ENCODE measurements around the gene WDR64.
"Not testable (repeated sequence)": the region's sequence is repeated elsewhere in the genome, so short reads cannot be mapped to it uniquely, and the experiment has no call there.

Gene WDR64

DNA sequence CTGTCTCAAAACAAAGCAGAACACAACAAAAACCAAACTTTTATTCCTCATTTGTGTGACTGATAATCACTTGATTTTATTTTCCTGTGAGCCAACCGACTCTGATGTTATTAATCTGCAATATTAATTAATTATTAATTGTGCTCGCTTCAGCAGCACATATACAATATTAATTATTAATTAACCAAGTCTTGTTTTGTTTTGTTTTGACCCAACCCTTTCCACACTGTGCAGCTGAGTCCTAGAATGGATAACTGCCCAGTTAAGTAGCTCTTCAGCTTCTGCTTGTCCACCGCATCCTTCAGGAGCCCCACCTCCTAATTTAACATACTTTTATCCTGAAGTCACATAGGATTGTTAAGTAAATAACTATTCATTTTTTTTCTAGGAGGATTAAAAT is 148.6 kb downstream of the WDR64 start:
- no peak for DNase-seq (ENCODE audit: low spot score)

DNA sequence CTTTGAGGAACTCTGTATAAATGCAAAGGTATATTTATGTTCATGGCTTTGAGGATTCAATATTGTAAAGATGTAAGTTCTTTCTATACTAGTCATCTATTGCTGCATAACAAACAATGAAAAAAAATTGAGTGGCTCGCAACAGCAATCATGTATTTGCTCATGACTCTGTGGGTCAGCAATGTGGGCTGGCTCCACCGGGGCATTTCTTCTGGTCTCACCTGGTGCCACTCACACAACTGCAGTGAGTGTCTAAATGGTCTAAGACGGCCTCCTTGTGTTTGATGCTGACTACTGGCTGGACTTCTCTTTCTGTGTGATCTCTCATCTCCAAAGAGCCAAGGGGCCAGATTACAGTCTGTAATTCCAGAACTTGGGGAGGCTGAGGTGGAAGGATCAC is 150.8 kb downstream of the WDR64 start:
- DNase-seq (ENCODE audit: low spot score), result no peak

DNA sequence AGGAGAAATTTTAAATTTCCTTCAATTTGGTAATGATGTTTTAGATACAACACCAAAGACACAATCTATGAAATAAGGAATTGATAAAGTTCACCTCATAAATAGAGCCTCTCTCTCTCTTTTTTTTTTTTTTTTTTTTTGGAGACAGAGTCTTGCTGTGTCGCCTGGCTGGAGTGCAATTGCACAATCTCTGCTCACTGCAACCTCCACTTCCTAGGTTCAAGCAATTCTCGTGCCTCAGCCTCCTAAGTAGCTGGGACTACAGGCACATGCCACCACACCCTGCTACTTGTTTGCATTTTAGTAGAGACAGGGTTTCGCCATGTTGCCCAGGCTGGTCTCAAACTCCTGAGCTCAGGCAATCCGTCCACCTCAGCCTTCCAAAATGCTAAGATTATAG is 152.6 kb downstream of the WDR64 start:
- not testable (repeated sequence) for DNase-seq (ENCODE audit: low spot score)

DNA sequence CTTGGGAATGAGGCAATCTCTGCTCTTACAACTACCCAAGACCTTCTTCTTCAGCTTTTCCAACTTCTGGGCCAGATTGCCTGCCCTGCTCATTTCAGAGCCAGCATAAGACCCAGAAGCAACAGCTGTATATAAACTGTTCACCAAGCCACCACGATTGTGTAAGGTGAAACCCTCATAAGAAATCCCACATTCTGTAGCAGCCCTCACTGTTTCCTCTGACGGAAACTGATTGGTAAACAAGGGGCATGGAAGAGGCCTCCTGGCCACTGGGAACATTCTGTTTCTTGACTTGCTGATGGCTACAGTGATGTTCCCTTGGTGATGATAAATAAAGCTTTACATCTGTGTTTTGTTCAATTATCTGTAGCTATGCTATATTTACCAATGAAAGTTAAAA is 156.2 kb downstream of the WDR64 start:
- DNase-seq (ENCODE audit: low spot score), result no peak

DNA sequence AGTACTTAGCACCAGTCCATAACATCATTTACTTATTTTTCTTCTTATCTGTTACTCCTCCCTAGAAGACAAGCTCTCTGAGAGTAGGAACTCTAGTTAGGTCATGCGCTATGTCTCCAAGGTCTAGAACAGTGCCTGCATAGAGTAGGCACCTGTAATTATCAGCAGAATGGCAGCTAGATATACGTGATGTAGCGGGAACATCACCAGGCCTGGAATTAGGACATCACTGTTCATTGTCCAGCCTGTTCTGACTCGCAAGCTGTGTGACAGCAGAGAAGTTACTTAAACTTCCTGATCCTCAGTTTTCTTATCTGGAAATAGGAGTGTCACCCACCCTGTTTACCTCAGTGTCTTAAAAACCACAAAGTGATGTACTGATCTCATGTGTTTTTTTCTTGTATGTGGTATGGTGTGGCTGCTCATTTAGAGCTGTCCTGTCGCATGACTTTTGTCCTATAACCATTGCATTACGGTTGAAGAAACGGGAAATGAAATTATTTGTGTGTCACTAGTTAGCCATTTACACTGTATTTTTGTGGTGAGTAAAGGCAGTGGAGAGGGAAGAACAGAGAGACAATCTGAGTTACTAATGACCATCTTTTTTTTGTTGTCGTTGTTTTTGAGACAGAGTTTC is 158.8 kb downstream of the WDR64 start:
- DNase-seq (ENCODE audit: low spot score), result no peak

DNA sequence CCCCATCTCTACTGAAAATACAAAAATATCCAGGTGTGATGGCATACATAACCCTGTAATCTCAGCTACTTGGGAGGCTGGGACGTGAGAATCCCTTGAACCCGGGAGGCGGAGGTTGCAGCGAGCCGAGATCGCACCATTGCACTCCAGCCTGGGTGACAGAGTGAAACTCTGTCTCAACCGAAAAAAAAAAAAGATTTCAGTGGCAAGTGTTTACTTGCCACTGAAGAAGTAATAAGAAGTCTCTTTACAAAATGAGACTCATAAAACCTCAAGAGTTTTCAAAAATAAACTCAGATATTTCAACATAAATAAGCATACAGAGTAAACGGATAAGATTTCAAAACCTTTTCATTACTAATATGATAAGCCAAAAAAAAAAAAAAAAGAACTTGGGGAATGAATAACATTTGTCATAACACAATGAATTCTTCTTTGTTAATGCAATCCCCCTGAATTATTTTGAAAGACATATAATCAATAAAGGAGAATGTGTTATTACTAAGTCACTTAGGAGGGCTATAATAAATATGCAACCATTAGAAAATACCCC is 161.8 kb downstream of the WDR64 start:
- DNase-seq (ENCODE audit: low spot score), result no peak

DNA sequence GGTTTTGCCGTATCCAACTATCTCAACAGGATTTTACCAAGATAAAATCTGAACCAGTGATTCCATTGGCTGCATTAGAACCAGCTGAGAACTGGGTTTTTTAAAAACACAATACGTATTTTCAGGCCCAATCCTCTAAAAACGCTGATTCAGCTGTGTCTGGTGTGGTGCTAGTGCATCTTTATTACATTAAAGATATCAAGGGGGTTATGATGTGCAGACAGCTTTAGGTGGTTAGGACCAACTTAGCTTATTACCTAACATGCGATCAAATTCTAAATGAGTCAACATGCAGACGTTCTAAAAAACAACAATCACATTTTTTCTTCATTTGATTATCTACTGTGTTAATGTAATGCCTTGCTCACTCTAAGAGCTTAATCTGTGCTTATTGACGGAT is 163.9 kb downstream of the WDR64 start:
- DNase-seq (ENCODE audit: low spot score), result no peak

DNA sequence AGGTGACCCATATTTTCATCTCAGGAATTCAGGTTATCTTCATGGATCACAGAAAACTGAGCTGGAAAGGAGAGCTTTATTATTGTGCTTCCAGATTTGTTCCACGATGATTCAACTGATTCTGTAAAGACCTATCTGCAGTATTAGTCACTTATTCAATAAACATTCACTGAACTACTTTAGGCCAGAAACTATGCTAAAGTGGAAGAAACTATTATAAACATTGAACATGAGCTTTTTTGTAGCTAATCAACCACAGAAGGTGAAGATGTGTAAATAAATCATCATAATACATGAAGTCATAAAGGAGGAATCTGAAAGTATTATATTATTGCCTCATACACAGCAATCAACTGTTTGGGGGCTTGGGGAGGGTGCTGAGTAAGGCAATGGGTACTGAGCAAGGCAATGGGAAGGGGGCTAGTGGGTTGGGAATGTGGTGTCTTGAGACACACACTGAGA is 165.3 kb downstream of the WDR64 start:
- DNase-seq (ENCODE audit: low spot score), result no peak

DNA sequence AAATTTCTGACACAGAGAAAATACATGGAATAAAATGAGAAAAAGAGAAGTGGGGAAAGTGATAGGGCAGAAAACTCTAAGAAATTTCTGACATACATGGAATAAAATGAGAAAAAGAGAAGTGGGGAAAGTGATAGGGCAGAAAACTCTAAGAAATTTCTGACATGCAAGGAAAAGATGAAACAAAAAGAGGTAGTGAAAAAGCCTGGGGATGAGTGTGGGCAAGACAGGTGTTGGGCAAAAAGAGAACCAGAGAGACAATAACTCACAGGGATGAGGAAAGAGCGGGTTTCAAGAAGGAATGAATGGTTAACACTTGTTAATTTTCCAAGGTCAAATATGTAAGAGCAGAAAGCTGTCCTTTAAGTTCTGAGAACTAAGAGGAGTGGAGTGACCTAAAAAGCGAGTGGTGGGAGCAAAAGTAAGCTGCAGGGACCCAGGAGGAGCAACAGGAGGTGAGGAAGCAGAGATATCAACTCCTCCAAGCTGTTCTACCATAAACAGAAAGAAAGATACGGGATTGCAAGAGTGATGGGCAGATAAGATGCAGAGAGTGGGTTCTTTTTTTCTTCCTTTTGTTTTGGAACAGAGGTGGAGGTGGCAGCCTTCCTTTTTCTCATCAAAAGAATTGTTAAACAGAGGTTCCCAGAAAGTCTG is 166.0 kb downstream of the WDR64 start:
- DNase-seq (ENCODE audit: low spot score), result no peak

DNA sequence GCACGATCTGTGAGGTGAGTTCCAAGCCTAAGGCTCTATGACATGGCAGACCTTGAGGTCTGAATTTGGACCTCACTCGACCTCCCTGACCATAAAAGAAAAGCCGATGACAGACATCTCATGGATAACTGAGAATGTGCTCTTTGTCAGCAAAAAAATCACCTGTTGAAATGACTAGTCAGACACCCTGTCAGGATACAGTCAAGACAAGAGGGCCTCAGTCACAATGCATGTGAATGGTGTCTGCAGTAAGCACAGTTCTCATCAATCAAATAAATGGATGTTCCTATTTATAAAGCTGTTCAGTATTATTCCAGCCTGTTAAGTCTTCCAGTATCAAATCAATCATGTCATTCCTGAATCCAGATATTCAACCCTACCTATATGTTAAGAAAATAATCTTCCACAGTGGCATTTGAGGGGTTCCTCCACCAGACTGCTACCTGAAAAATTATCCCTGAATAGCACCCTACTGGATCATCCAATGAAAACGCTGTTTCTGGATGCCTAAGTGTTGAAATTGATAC is 167.3 kb downstream of the WDR64 start:
- DNase-seq (ENCODE audit: low spot score), result no peak

DNA sequence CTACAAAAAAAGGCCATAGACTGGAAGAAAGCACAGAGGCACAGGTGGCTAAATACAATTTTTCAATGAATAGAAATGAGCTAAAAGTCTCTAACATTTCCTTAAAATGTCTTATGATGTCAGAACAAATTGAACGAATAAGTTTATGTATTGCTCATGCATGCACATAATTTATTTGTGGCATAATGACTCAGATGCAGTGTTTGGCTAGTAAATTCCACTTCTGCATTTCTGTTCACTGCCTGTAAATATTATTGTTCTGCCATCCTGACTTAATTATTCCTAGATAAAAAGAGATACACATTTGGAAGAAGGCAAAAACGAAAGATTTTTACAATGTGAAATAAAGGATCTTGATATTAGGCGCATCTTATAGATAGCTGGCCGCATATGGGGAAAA is 169.3 kb downstream of the WDR64 start:
- DNase-seq (ENCODE audit: low spot score), result no peak

DNA sequence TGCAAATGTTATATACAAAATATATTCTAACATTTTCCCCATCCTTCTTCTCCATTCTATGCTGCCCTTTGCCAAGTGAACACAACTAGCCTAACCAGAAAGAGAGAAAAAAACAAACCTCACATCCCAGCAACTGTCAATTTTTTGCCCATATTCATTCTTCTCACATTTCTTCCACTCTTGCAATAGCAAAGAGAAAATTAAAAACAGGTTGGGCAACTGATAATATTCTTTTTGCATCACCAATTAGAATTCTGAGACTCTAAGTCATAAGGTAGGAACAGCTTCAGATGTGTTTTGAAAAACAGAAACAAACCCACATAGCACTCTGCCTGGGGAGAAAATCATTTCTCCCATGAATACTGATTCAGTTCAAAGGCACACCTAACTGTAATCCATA is 170.8 kb downstream of the WDR64 start:
- no peak for DNase-seq (ENCODE audit: low spot score)

DNA sequence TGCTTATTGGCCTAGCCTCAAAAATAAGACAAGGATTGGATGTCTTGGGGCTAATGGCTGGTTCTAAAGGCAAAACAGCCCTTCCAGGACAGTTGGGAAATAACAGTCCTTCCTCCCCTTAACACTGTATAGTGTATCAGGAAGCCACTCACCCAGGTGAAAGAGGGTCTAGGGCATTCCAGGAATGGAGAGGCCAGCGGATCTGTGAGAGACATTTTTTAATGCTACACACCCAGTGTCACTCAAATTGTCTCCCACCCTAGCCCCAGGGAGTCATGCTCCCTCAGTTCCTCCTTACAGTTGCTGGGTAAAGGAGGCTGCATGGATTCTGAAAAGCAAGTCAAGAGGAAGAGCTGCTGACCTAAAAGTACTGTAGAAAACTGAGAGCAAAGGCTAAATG is 171.8 kb downstream of the WDR64 start:
- DNase-seq (ENCODE audit: low spot score), result no peak

DNA sequence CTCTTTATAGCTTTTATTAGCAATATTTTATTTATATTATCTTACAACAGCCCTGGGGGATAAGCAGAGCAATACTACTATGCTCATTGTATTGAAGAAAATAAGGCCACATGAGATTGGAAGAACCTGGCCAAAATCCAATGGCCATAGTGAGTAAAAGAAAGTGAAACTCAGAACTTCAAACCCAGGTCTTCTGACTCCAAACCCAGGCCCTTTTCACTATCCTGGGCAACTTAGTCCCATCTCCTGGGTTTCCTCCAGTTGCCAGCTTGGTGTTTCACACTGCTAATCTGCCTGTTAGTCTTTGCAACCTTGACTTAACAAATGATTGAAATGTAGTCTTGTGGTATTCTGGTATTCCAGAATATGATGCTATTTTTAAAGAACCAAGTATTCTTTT is 173.5 kb downstream of the WDR64 start:
- no peak for DNase-seq (ENCODE audit: low spot score)

DNA sequence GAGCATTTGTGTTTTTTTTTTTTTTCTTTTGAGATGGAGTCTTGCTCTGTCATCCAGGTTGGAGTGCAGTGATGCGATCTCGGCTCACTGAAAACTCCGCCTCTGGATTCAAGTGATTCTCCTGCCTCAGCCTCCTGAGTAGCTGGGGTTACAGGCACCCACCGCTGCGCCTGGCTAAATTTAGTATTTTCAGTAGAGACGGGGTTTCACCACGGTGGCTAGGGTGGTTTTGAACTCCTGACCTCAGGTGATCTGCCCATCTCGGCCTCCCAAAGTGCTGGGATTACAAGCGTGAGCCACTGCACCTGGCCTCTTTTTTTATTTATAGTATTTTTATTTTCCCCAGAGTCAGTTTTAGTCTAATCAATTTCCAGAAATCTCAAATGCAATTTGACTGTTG is 174.5 kb downstream of the WDR64 start:
- not testable (repeated sequence) for DNase-seq (ENCODE audit: low spot score)

DNA sequence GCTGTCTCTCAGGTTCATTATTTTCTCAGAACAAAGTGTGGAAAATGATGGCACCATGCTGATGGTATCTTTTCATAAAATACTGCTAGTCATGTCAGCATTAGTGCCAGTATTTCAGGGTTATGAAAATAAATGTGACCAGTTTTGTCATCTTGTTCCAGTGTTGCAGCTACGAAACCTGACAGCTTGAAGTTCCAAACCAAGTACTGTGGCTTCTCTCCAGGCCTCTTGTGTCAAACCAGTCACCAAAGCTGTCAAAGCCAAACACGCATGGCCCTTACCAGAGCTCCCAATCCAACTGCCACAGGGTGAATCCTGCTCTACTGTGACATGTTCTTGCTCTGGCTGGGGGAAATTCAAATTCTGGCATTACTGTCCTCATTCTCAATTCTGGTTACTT is 175.2 kb downstream of the WDR64 start:
- DNase-seq (ENCODE audit: low spot score), result no peak

DNA sequence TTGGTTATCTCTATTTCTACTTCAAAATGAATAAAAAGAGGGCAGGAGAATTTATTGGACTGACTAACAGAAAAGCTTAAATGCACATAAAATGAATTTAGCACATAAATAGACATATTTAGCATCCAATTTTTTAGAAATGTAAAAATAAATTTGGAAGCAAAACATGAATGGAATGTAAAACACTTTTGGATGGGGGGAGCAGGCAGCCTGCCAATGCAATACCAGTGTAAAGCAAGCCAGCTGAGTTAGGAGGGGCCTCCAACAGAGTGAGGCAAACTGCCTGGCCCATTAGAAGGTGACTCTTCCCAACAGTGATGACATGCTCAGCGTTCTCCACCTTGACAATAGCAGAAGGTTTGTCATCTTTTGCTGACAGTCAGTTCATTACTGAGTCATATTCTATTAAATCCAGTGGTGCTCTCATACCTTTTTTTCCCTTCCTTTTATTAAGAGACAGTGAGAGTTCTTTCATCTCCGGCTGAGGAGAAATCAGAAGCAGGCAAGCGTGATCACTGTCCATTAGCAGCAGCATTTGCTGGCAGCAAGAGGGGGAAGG is 176.5 kb downstream of the WDR64 start:
- no peak for DNase-seq (ENCODE audit: low spot score)

DNA sequence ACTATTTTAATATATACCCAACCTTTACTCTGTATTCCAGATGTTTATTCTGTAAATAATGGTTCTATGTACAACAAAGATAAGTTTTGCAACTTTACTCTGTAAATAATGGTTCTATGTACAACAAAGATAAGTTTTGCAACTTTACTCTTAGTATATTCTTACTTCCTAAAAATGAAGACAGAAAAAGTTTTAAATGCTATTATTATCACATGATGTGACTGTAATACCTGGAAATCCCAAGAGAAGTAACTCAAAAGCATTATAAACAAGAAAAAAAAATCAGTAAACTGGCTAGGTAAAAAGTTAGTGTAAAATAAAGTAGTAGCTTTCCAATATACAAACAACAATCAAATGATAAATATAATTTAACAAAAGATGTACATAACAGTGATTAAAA is 177.4 kb downstream of the WDR64 start:
- DNase-seq (ENCODE audit: low spot score), result no peak

DNA sequence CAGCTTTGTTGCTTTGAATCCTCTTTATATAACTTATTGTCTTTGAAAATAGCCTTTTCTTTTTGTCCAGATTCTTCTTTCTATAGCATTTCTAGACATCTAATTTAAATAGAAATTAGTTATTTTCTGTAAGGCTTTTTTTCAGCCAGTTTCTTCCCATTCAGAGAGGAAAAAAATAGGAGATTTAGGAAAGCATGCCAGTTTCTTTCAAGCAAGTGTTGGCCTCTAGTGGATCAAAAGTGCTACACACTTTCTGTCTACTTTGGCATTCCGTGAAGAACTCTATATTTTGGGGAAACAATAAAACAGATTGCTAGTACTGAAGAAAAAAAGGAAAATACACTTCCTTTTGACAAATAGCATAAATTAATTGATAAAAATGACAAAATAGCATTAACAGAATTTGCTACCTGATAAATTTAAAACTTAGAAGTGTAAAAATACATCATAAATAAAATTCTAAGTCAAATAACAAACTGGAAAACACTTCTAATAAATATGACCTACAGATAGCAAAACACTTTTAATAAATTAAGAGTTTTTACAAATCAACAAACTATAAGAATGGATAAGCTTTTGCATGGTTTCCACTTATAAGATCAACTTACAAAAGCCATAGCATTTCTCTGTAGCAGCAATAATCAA is 182.8 kb downstream of the WDR64 start:
- DNase-seq (ENCODE audit: low spot score), result peak; percentile 21

DNA sequence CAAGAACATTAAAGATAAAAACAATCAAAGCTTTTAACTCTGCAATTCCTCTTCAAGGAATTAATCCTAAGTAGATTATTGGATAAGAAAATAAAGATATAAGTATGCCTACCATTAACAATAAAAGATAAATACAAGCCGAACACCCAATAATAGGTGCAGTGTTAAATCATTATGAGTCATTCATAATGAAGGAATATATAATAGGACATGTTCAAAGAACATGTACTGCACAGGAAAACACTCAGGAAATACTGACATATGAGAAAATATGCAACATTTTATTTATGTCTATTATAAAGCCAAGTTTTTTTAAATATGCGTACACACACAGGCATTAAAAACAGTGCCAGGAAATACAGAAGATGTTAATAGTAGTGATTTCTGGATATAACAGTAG is 184.9 kb downstream of the WDR64 start:
- DNase-seq (ENCODE audit: low spot score), result no peak

DNA sequence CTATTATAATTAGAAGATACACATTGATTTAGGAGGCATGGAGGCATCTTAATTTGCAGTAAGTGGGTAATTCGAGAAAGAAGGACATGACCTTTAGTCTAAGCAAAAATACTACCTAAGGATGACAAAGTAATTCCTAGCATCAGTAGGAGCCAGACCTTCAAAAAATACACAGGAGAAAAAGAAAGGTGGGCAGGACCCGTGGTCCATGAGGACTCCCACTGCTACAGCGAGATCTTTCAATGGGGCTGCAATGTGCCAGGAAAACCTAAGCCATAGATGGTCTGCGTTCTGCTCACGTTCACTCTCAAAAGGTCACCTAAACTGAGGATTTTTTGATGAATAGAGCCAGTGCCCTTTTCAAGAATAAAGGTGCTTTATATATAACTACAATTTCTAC is 185.3 kb downstream of the WDR64 start:
- no peak for DNase-seq (ENCODE audit: low spot score)

DNA sequence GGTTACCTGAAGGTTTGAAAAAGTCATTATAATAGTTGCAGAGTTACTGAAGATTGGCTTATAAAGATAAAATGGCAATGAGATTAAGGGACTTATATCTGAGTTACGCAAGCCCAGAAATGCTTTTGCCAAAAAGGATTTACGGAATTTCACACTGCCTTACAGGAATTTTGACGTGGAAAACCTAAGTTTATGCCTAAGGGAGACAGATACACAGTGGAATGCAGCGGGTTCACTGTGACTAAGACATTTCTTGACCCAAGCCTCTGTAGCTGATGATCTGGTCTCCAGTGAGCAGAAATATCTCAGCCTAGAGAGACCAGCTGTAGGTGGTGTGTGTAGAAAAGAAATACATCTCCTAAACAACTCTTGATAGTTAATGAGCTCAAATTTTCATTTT is 185.8 kb downstream of the WDR64 start:
- no peak for DNase-seq (ENCODE audit: low spot score)

DNA sequence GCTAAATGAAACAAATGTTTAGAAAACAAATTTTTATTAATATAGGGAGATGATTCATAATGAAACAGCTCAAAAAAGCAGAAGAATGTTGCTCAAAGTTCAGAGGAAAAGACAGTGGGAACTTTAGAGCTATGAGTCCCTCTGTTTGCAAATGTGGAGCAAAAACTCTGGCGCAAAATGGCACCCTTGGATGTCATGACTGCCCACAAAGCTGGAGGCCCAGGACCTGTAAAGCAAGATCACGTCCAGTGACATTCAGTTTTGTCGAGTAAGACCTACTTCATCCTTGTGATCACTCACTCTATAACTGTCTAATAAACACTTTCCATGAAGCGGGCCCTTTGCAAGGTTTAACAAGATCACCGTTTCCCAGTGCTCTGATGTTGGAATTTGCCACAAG is 186.8 kb downstream of the WDR64 start:
- DNase-seq (ENCODE audit: low spot score), result no peak

Data from cerebellar cortex (tissue), 1 donor.